Erythroblast (primary cell): ENCODE measurements around the gene CMSS1.

Source experiments
- GATA1 ChIP-seq: IDR thresholded peaks from 2 replicates; pipeline ENCODE4 v1.6.1; 2011; ENCODE audit warnings: low read depth, mild to moderate bottlenecking, control low read depth, low read length, moderate library complexity
- POLR2A ChIP-seq: IDR thresholded peaks from 2 replicates; pipeline ENCODE4 v1.6.1; 2011; ENCODE audit warnings: mild to moderate bottlenecking, low read length

DNA sequence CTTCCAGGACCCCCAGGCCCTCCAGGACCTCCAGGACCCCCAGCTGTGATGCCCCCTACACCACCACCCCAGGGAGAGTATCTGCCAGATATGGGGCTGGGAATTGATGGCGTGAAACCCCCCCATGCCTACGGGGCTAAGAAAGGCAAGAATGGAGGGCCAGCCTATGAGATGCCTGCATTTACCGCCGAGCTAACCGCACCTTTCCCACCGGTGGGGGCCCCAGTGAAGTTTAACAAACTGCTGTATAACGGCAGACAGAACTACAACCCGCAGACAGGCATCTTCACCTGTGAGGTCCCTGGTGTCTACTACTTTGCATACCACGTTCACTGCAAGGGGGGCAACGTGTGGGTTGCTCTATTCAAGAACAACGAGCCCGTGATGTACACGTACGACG lies 22.1 kb upstream of the CMSS1 start:
- TF ChIP-seq GATA1 (no peak), POLR2A (no peak)
